ENCODE data around the gene THEMIS2. TPM values are rescaled to one million over a fixed set of nuclear protein-coding genes. Genes with fewer than 3 reads are reported as not detected.

The THEMIS2 gene
- total and polyA plus RNA-seq, 9 of the 15 experiments (the other 6 are each of a cell fraction or from before 2014, with no cell fraction given), result 2.3 to 12.7 (median 8.0) TPM

GRCh38 chr1:27862671-27863537 is 9.4 kb upstream of the THEMIS2 start:
- H3K4me2 ChIP-seq (ENCODE audit: insufficient read depth, low read length), result no peak overlapping the region
- peak in 1 of 4 experiments; percentile 50 for DNase-seq (ENCODE audit: extremely low read depth in 1 of 4, low spot score in 3 of 4)
- no peaks in the 10 kb centered on the region for H3K36me3 ChIP-seq (ENCODE audit: control insufficient read depth, insufficient read depth, low read length)
- ChIA-PET CTCF (ENCODE audit: low intra/inter-chr PET ratio) (interaction anchor here (0.5 kb wide), 1 partner anchor 805 kb away, joined by 3 read pairs; no protein-coding TSS in a partner anchor), POLR2A (interaction anchor here (0.6 to 1.1 kb wide), 4 partner anchors 31 to 356 kb away, joined by 3 to 4 read pairs (median 3); no protein-coding TSS in a partner anchor)
- H3K4me3 ChIP-seq, result no peak overlapping the region
- in situ Hi-C loops (cut with MboI) (loop anchor here (5.0 to 10.0 kb wide), 2 partner anchors 104 to 332 kb away; no protein-coding TSS in a partner anchor), intact Hi-C loops (cut with micrococcal nuclease) (no loop called here)
- no peaks in the 10 kb centered on the region for H3K9me3 ChIP-seq (replicated peaks; ENCODE audit: control insufficient read depth, insufficient read depth, low read depth, low read length)
- H3K27ac ChIP-seq (ENCODE audit: extremely low read depth, low read depth, low read length), result no peak overlapping the region; the same call in 2 of the 3 replicates
- H2AFZ ChIP-seq (ENCODE audit: low read depth, low read length), result peak overlapping the region; percentile 35
- no peak for FAIRE-seq
- H3K9ac ChIP-seq (ENCODE audit: insufficient read depth in 1 of 2, low read depth in 2 of 2, low read length in 2 of 2), result peak overlapping the region in 1 of 2 experiments; percentile 18; a peak in 2 of 4 replicates
- H3K4me1 ChIP-seq (replicated peaks in 1 of 2; ENCODE audit: control insufficient read depth in 2 of 2, insufficient read depth in 2 of 2, low read length in 2 of 2), result peaks cover 29 to 58% of the 10 kb centered on the region in 2 experiments; a peak in 4 of 5 replicates
- H4K20me1 ChIP-seq (replicated peaks; ENCODE audit: control insufficient read depth, insufficient read depth, low read length), result no peaks in the 10 kb centered on the region
- peak; percentile 7 for ATAC-seq
- H3K79me2 ChIP-seq (ENCODE audit: control insufficient read depth, insufficient read depth, low read length), result no peaks in the 10 kb centered on the region
- no peaks in the 10 kb centered on the region for H3K27me3 ChIP-seq (ENCODE audit: control insufficient read depth in 2 of 2, insufficient read depth in 2 of 2, low read length in 2 of 2)
- H3K9me1 ChIP-seq (ENCODE audit: control insufficient read depth, insufficient read depth, low read length), result no peaks in the 10 kb centered on the region
- BruUV-seq (replicated peaks), result no TSS peak
- 82% methylated on average over 9 of the region's 9 CpGs for WGBS (ENCODE audit: insufficient coverage, low coverage, missing lambda C conversion rate)
- TF ChIP-seq ZNF23 (CRISPR knock-in tag; IDR thresholded peaks at IDR 0.05) (no peak), SPI1 (IDR thresholded peaks at IDR 0.05; ENCODE audit: borderline replicate concordance, low read depth, low read length) (peak; percentile 40; the same call in 1 of the 2 replicates), CSDE1 (IDR thresholded peaks at IDR 0.05) (no peak), PREB (CRISPR knock-in tag; IDR thresholded peaks at IDR 0.05) (no peak), ZNF175 (CRISPR knock-in tag; IDR thresholded peaks at IDR 0.05; ENCODE audit: low read depth) (0 out of 2 replicates have a peak, but pooled peaks have one; percentile 21), ZNF668 (CRISPR knock-in tag; IDR thresholded peaks at IDR 0.05) (no peak), ZNF75A (CRISPR knock-in tag; IDR thresholded peaks at IDR 0.05) (no peak), ZNF780A (CRISPR knock-in tag; IDR thresholded peaks at IDR 0.05) (no peak), SIN3B (IDR thresholded peaks at IDR 0.05; ENCODE audit: low read depth) (no peak), FOSL1 (tag; conservative IDR thresholded peaks at IDR 0.05) (peak; percentile 82)
- TF ChIP-seq, protein P1, sequence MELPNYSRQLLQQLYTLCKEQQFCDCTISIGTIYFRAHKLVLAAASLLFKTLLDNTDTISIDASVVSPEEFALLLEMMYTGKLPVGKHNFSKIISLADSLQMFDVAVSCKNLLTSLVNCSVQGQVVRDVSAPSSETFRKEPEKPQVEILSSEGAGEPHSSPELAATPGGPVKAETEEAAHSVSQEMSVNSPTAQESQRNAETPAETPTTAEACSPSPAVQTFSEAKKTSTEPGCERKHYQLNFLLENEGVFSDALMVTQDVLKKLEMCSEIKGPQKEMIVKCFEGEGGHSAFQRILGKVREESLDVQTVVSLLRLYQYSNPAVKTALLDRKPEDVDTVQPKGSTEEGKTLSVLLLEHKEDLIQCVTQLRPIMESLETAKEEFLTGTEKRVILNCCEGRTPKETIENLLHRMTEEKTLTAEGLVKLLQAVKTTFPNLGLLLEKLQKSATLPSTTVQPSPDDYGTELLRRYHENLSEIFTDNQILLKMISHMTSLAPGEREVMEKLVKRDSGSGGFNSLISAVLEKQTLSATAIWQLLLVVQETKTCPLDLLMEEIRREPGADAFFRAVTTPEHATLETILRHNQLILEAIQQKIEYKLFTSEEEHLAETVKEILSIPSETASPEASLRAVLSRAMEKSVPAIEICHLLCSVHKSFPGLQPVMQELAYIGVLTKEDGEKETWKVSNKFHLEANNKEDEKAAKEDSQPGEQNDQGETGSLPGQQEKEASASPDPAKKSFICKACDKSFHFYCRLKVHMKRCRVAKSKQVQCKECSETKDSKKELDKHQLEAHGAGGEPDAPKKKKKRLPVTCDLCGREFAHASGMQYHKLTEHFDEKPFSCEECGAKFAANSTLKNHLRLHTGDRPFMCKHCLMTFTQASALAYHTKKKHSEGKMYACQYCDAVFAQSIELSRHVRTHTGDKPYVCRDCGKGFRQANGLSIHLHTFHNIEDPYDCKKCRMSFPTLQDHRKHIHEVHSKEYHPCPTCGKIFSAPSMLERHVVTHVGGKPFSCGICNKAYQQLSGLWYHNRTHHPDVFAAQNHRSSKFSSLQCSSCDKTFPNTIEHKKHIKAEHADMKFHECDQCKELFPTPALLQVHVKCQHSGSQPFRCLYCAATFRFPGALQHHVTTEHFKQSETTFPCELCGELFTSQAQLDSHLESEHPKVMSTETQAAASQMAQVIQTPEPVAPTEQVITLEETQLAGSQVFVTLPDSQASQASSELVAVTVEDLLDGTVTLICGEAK (IDR thresholded peaks at IDR 0.05), result no peak
- TF ChIP-seq, protein P1 (CRISPR knock-in tag; IDR thresholded peaks at IDR 0.05), result no peak
